Suprapubic skin (tissue), 3 donors: ENCODE results near the gene BLZF1.

Experiments used
- POLR2AphosphoS5 ChIP-seq, 3 donors: sonication (generic); formaldehyde crosslinking; IDR thresholded peaks; one replicate each; pipeline ENCODE4 v1.6.1; 2017; ENCODE audit warnings: antibody characterized with exemption in 3 of 3
- TF ChIP-seq, protein P1 (sequence below), 2 donors: fragments of 200-600 bp in 1 of 2; fragments of 450-650 bp in 1 of 2; sonication (generic) in 1 of 2; IDR thresholded peaks; one replicate each; pipeline ENCODE4 v1.5.1; 2016 to 2019; ENCODE audit warnings: antibody characterized with exemption in 2 of 2, mild to moderate bottlenecking in 1 of 2, moderate library complexity in 1 of 2

DNA sequence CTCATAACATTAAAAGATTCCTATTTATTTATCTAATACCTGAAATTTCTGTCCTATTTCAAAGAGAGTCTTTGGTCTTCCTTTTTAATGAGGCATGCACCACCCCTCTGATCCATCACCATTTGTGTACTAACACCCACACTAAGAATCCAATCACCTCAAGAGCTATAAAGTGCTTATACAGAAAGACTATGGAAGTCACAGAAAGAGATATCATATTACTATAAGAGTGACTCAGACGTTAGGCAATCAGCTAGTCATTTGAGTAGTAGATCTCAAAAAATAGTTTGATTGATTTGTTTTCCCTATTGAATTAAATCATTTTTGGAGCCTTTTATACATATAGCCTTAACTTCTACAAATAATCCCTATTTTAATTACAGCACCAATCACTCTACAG, 46.5 kb upstream of the BLZF1 start:
- TF ChIP-seq, protein P1, sequence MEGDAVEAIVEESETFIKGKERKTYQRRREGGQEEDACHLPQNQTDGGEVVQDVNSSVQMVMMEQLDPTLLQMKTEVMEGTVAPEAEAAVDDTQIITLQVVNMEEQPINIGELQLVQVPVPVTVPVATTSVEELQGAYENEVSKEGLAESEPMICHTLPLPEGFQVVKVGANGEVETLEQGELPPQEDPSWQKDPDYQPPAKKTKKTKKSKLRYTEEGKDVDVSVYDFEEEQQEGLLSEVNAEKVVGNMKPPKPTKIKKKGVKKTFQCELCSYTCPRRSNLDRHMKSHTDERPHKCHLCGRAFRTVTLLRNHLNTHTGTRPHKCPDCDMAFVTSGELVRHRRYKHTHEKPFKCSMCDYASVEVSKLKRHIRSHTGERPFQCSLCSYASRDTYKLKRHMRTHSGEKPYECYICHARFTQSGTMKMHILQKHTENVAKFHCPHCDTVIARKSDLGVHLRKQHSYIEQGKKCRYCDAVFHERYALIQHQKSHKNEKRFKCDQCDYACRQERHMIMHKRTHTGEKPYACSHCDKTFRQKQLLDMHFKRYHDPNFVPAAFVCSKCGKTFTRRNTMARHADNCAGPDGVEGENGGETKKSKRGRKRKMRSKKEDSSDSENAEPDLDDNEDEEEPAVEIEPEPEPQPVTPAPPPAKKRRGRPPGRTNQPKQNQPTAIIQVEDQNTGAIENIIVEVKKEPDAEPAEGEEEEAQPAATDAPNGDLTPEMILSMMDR (IDR thresholded peaks at IDR 0.05), result no peak
- no peak for TF ChIP-seq POLR2AphosphoS5 (IDR thresholded peaks at IDR 0.05)
